D341Med (cell line): ENCODE results near the gene ZNF562.

Experiments
- DNase-seq: peaks from one replicate; pipeline ENCODE4 v3.0.0; 2012; ENCODE audit warnings: low spot score

Gene ZNF562

DNA sequence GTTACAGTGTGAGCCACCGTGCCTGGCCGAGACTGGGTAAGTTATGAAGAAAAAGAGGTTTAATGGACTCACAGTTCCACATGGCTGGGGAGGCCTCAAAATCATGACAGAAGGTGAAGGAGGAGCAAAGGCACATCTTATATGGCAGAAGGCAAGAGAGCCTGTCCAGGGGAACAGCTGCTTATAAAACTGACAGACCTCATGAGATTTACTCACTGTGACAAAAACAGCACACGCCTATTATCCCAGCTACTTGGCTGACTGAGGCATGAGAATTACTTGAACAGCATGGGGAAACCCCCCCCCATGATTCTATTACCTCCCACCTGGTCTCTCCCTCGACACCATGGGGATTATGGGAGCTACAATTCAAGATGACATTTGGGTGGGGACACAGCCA is 30.4 kb downstream of the ZNF562 start:
- DNase-seq: peak; percentile 28

DNA sequence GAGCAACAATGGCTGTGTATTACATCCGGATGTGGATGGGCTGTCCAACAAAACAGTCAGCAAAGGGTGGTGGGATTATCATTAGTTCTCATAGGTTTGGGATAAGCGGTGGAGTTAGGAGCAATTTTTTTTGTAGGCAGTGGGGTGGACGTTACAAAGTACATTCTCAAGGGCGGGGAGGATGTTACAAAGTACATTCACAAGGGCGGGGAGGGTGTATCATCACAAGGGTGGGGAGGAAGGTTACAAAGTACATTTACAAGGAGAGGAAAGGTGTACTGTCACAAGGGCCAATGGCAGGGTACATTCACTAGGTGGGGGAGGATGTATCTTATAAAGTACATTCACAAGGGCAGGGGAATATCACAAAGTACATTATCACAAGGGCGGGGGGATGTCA is 33.1 kb downstream of the ZNF562 start:
- DNase-seq: no peak

DNA sequence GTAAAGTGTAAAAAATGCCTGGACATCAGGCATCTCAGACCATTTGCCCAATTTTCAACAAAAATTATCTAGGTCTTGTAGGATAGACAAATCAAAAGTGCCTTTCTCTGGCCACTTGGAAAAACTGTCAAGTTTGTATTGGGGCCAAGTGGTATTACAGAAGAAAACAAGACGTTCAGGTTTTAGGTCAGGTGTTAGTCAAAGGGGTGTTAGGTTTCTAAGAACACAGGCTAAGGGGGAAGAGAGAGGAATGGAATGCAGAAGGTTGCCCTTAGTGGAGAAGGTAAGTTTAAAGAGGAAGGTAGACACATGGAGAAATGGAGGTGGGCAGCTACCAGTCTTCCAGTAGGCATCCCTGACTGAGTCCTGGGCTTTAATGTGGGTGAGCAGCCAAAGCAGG is 33.9 kb downstream of the ZNF562 start:
- DNase-seq: no peak

DNA sequence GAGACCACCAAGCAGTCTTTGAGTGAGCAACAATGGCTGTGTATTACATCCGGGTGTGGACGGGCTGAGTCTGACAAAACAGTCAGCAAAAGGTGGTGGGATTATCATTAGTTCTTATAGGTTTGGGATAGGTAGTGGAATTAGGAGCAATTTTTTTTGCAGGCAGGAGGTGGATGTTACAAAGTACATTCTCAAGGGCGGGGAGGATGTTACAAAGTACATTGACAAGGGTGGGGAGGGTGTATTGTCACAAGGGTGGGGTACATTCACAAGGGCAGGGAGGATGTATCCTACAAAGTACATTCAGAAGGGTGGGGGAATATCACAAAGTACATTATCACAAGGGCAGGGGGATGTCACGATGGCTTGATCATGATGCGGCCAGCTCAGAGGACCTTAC is 38.9 kb downstream of the ZNF562 start:
- DNase-seq: no peak

DNA sequence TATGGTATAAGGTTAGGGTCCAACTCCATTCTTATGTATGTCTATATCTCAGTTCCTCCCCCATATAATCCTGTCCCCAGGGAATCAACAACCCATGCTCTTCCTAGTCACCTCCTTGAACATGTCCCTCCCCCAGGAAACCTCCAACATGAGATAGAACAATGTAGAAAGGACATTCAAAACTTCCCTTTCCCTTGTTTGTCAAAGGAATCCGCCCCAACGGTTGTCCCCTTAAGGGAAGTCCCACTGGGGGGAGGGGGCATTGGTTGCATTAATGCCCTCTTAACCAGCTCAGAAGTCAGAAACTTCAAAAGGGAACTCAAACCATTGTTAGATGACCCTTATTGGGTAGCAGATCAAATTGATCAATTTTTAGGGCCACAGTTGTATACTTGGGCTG is 47.0 kb downstream of the ZNF562 start:
- no peak for DNase-seq

DNA sequence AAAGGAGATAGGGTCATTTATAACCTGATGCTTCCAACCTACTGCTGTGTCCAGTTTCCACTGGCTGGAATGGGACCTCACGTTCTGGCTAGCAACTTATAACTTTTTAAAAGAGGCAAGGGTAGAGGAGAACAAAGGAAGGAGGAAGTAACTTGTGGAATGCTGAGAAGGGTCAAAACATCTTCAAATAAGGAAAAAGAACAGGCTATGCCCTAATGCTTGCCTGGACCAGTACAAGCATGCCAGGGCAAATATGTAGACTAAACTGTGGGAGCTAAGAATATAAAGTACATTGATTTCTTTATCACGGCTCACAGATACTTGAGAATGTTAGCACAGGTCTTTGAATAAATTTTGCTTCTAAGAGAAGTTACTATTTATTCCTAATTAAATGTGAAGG is 52.4 kb downstream of the ZNF562 start:
- DNase-seq: no peak

DNA sequence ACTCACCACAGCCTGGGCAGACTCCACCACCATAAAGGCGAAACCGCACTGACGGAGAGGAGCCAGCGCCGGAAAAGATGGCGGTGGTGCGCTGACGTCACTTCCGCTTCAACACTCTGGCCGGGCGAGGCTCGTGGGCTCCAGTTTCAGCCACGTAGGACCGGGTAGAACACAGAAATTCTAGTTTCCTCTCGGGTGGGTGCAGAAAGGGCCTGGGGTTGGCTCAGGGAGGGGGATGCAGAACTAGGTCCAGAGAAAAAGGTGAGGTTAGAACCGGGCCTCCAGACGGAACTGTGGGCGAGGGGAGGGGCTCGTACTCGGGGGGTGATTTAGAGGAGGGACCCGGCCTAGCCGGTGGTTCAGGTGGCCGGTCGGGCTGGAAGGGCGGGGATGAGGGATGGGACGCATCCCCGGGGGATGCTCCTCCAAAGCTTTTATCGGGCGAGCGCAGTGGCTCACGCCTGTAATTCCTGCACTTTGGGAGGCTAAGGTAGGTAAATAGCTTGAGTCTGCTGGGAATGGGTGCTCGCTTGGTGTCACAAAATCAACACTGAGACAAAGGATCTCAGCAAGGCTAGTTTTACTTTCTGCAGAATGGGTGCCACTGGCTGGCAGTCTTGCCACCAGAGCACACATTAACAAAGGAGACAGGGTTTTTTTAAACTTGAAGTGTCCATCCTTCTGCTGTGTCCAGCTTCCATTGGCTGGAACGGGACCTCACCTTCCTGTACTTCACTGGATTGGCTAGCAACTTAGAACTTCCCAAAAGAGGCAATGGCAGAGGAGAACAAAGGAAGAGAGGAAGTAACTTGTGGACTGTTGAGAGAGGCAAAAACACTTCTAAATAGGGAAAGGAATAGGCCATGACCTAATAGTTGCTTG is 53.5 kb downstream of the ZNF562 start, which contains the start of gene ZNF561:
TSS of gene ZNF561 (minus strand) at position 77 of the 882 bp plus-strand sequence. CDS start 1,776 bp downstream, outside the sequence.
- peak; percentile 92 for DNase-seq

DNA sequence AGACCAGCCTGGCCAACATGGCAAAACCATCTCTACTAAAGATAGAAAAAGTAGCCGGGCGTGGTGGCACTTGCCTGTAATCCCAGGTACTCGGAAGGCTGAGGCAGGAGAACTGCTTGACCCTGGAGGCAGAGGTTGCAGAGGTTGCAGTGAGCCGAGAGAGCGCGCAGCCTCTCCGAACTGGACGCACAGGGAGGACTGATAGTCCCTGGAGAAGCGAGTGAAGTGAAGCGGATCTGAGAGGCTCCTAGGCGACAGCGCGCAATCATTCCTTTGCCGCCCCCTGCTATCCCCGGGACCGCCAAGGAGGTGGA is 54.1 kb downstream of the ZNF562 start:
- no peak for DNase-seq

DNA sequence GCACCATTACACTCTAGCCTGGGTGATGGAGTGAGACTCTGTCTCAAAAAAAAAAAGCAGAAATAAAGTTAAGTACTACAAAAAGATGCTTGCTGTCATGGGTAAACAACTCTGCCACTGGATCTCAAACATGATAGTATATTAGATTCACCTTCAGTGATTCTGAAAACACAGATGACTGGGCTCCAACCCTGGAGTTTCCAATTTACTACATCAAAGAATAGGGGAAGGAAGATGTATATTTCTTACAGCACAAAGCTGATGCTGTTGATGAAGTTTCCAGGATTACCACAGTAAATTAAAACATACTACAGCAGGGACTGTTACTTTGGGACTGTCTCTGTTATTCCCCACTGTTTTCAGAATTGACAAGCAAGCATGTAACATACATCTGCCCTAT is 59.1 kb downstream of the ZNF562 start:
- no peak for DNase-seq

DNA sequence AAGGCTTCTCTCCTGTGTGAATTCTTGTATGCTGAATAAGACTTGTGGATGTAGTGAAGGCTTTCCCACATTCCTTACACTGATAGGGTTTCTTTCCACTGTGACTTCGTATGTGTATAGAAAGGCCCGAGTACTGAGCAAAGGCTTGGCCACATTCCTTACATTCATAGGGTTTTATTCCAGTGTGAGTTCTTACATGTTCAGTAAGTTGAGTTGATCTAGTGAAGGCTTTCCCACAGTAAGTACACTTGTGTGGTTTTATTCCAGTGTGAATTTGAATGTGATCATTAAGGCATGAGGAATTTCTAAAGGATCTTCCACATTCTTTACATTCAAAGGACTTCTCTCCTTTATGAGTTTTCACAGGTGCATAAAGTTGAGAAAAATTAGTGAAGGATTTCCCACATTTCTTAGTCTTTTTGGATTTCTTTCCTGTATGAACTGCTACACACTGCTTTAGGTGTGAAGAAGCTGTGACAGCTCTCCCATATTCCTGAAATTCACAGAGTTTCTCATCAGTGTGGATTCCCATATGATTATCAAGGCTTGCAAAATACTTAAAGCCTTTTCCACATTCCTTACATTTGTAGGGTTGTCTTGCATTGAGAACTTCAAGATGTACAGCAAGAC is 64.3 kb downstream of the ZNF562 start:
- no peak for DNase-seq

DNA sequence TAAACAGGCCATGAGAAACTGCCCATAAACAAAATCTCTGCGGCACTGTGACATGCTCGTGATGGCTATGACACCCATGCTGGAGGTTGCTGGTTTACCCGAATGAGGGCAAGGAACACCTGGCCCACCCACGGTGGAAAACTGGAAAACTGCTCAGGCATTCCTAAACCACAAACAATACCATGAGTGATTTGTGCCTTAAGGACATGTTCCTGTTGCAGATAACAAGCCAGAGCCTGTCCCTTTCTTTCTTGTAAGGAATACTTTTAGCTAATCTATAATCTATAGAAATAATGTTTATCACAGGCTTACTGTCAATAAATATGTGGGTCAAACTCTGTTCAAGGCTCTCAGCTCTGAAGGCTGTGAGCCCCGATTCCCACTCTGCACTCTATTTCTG is 66.0 kb downstream of the ZNF562 start:
- no peak for DNase-seq

DNA sequence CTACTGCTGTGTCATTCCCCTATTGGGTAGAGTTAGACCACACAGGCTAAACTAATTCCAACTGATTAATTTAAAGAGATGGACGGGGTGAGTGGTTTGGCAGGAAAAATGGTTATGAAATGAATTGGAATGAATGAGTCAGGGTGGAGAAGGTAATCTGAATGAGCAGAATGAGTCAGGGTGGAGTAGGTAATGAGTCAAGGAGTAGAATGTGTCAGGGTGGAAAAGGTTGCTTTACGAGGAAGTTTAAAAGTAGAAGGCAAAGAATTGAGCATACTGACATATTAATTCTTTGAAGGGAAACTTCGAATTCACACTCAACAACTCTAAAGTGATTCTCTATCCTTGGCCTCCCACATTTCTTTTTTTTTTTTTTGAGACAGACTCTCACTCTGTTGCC is 77.9 kb downstream of the ZNF562 start:
- DNase-seq: no peak
